Fibroblast of skin of back (primary cell): ENCODE data around the gene IFT172. TPM values are rescaled to one million over a fixed set of nuclear protein-coding genes. Genes with fewer than 3 reads are reported as not detected.
"Not testable (repeated sequence)": the region's sequence is repeated elsewhere in the genome, so short reads cannot be mapped to it uniquely, and the experiment has no call there.

Experiments
- DNase-seq: peaks from one replicate; pipeline ENCODE4 v3.0.0-alpha.2; 2013
- polyA plus RNA-seq, 2 experiments: library from polyadenylated mRNA; unstranded; fragments of 120-200 nt; gene quantifications; one replicate each; pipeline ENCODE4 v1.2.1, GENCODE V29; 2013; ENCODE audit not compliant: insufficient read length in 2 of 2

IFT172 gene
- polyA plus RNA-seq (2013, experiment 1 of 2; ENCODE audit: insufficient read length): 16.8 TPM
- polyA plus RNA-seq (2013, experiment 2 of 2; ENCODE audit: insufficient read length): 14.8 TPM

DNA sequence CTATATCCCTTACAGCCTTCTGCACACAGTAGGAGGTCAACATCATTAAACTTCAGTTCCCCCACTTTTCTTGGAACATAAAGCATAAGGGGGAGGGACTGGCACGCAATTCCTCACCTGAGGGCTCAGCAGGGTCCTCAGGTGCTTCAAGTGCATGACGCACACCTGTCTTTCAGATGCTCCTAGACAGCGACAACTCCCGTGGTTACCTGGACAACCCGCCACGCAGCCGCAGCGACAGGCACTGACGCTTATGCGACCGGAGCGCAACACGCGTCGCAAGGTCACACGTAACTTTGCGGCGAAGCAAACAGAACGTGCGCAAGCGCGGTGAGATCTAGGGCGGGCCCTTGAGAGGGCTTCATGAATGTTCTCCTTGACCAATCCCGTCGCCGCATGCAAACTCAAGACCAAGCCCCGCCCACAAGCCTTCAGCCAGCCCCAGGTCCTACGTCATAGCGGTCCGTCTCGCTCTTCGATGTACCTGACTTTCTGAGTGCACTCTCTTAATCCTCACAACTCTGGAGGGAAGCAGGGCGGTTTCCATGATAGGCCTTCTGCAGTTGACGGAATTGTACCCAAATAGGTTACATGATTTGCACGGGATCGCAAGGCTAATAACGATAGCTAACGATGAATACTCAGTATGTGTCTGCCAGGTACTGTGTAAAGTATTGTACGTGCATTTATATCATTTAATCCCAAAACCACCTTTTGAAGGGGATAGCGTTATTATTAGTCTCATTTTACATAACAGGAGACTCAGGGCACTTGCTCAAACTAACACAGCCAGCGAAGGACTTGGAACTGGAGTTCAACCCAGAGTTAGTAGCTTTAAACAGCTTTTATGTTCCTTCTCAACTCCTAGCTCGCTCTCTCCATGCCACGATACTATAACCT is at the start of gene IFT172:
Gene IFT172, minus strand, starts transcription at position 246 of the 900 bp plus-strand sequence. Its CDS starts 90 bp downstream, at position 156.
- peak; percentile 98 for DNase-seq

DNA sequence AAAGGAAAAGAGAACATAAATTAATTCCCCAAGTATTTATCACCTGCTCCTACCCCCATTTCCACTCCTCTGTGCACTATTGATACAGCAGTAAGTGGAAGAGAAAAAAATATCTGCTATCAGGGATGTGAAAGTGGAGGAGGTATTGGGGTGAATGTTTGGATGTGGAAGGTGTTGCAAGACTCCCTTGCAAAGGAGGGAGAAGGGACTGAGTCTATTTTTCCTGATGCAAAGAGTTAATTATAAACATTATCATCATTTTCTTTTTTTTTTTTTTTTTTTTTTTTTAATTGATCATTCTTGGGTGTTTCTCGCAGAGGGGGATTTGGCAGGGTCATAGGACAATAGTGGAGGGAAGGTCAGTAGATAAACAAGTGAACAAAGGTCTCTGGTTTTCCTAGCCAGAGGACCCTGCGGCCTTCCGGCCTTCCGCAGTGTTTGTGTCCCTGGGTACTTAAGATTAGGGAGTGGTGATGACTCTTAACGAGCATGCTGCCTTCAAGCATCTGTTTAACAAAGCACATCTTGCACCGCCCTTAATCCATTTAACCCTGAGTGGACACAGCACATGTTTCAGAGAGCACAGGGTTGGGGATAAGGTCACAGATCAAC is 49.4 kb upstream of the IFT172 start:
- not testable (repeated sequence) for DNase-seq

DNA sequence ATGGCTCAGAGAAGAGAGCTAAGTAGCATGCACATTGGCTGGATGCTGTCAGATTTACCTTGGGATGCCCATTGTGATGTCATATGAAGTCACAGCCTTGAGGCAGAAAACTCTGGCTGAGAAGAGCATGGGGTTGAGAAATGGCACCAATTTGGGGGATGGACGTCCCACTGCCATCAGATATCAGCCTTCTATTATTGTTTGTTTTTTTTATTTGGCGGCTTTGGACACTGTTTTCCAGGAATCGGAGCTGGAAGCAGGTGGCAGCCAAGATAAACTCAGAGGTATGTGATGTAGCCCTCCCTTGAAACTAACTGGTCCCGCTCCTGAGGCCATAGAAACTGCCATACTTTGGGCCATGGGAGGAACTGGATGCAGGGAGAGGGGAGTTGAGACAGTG is 47.7 kb upstream of the IFT172 start:
- DNase-seq: no peak

- no peak for DNase-seq
These were observed 42.4 kb upstream of the IFT172 start for GRCh38 chr2:27531983-27532382.

DNA sequence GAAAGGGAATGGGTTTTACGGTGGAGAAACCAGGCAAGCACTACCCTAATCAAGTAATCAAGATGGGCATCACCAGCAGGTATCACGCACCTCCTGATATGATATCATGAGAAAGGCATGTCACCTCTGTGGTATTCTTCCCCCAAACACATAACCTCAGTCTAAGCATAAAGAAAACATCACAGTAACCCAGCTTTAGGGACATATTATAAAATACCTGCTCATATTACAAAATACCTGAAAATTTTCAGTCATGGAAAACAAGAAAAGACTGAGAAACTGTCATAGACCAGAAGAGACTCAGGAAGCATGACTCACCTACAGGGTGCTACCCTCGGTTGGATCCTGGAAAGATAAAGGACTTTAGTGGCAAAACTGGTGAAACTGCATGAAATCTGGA is 37.6 kb upstream of the IFT172 start:
- DNase-seq: no peak

DNA sequence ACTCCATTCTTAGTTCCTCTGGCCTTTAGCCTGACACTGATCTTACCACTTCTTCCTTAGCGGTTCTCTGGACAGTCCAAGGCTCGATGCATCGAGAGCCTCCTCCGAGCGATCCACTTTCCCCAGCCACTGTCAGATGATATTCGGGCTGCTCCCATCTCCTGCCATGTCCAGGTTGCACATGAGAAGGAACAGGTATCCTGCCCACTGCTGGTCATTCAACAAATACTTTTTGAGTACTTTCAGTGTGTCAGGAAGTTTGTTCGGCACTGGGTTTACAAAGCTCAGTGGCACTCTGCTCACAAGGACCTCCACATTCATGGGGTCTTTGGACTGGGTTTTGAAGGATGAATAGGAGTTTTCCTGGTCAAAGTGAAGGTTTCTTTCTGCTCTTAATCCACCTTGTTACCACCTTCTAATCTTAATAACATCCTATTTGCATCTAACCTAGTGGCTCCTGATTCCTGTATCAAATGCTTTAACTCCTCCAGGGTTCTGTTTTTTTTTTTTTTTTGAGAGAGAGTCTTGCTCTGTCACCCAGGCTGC is 32.9 kb upstream of the IFT172 start:
- no peak for DNase-seq

DNA sequence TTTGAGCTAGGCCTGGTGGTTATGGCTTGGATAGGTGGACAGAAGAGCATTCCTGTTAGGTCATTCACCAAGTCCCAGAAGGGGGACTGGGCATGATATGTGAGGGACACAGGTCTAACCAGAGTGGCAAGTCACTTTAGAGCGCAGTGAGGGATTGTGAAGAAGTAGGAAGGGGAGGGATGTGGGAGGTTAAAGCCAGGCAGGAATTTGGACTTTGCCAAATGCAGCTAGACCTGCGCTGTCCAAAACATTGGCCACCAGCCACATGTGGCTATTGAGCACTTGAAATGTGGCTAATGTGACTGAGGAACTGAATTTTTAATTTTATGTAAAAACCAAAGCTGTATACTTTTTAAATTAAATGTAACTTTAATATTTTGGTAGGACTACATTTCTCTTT is 30.8 kb upstream of the IFT172 start:
- DNase-seq: no peak

DNA sequence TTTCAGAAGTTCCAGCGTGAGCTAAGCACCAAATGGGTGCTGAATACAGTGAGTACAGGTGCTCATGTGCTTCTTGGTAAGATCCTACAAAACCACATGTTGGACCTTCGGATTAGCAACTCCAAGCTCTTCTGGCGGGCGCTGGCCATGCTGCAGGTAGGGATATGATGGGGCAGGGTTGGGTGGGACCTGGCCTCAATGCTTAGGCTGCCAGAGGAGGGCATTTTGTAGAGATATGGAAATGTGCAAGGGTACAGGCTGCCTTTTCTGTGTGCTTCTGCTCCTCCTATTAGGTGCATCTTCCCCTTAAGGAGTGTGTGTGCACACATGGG is 29.2 kb upstream of the IFT172 start:
- DNase-seq: no peak

GRCh38 chr2:27518113-27518781 is 28.7 kb upstream of the IFT172 start:
- no peak for DNase-seq

GRCh38 chr2:27509326-27509725 is 19.8 kb upstream of the IFT172 start:
- DNase-seq: peak; percentile 15

- DNase-seq: no peak
These were observed 17.8 kb upstream of the IFT172 start for GRCh38 chr2:27507293-27507692.

- no peak for DNase-seq
These were observed 17.0 kb upstream of the IFT172 start for GRCh38 chr2:27506587-27506986.

- DNase-seq: no peak
These were observed 12.6 kb upstream of the IFT172 start for GRCh38 chr2:27502142-27502541.

- no peak for DNase-seq
These were observed 11.5 kb upstream of the IFT172 start for GRCh38 chr2:27501042-27501441.

- no peak for DNase-seq
These were observed 9.4 kb upstream of the IFT172 start for GRCh38 chr2:27498975-27499374.

DNA sequence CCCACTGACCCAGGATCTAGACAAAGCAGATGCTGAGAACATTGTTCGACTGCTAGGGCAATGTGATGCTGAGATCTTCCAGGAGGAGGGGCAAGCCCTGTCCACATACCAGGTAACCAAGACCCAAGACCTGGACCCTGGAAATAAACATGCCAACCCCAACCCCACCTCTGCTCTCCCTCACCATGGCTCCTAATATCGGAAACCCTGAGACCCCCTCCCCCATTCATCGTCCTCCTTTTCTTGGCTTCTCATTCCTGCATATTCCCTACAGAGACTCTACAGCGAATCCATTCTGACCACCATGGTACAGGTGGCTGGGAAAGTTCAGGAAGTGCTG is 7.7 kb upstream of the IFT172 start:
- no peak for DNase-seq

DNA sequence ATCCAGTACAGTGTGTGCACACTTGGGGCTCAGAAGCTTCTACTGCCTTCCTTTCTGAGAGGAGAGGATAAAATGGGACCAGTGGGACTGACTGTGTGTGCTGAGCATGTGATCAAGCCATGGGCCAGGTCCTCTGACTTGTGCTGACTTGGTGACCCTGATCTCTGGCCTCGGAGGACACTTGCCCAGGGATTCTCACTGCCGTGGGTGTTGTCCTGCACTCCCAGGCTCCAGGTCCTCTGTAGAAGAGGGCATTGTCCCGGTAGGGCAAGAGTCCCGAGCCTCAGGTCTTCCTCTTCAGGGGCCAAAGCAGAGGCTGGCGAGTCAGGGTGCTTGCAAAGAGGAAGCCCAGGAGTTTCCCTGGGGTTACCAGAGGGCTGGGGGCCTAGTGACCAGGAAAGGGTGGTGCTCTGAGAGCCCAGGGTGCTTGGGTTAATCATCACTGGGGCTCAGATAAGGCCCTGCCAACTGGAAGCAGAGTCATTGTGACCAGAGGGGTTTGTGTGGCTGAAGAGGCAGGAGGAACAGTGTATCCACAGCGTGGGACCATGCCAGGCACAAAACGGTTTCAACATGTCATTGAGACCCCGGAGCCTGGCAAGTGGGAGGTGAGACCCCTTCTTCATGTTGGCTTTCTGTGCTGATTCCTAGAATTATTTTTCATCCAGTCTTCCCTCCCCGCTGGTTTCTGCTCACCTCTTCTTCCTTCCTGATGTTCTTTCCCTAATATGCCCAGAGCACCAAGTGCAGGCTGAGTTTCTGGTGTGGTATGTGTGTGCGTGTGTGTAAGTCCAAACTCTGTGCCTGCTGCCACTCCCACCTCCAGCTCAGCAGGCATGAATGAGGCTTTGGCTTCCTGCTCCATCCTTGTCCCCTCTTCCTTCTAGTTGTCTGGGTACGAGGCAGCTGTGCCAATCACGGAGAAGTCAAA is 7.1 kb upstream of the IFT172 start, which contains the start of gene GCKR:
Gene GCKR, plus strand, starts transcription at position 483 of the 931 bp plus-strand sequence. Its CDS starts 66 bp downstream, at position 549.
- DNase-seq: peak; percentile 36

DNA sequence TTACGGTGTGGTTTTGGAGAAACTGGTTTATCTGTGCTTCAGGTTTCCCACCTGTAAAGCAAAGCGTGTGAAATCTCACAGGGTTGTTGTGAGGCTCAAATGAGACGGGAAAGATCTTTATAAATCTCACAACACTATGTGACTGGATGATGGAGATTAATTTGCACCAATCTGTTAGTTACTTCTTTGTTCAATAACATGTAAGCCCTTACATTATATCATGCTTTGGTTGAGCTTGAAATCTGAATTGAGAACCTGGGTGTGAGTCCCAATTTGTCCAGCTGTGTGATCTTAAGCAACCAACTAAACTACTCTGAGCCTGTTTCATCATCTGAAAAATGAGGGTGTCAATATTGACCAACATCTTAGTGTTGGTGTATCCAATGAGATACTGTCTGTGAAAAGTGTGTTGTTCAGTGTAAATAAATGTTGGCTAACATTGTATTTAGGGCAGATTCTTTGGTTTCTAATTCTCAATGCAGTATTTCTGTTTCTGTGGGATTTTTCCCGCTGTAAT is 6.4 kb upstream of the IFT172 start:
- no peak for DNase-seq

DNA sequence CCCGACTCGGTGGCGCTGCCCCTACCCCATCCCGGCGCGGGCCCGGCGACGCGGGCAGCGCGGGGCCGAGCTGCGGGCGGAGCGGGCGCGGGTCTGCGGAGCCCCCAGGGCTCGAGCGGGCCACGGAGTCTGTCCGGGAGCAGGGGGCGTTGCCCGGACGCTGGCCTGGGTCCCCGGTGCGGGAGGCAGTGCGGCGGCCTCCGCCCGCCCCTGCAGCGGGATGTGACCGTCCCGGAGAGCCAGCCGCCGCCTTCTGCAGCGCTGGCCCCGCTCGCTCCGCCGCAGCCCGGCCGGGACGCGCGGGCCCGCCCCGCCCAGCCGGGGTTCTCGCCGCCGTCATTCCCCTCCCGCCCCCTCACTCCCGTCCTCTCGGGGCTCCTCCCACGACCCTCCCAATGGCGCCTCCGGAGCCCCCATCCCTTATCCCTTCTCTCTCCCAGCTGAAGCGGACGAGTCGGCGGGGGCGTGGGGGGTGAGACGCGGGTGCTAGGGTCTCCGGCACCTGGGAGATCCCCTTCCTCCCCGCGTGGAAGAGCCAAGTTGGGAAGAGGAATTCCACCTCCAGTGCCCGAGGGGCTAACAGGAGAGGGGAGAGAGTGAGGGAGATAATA is 5.5 kb upstream of the IFT172 start, which contains the start of gene FNDC4:
Gene FNDC4, minus strand, starts transcription at position 257 of the 611 bp plus-strand sequence. CDS start 521 bp downstream, outside the sequence.
- DNase-seq: peak; percentile 12

GRCh38 chr2:27494284-27494943 is 4.9 kb upstream of the IFT172 start:
- no peak for DNase-seq

GRCh38 chr2:27493948-27494283 is 4.4 kb upstream of the IFT172 start:
- no peak for DNase-seq
